Chondrocyte (in vitro differentiated cells): Measurements from ENCODE around the gene ELOVL3. TPM values are rescaled to one million over a fixed set of nuclear protein-coding genes. Genes with fewer than 3 reads are reported as not detected.
A peak's percentile ranks its signal among the peaks of the same experiment; 100 is the strongest.

ENCODE experiments used
- DNase-seq: peaks from one replicate; pipeline ENCODE4 v3.0.0; 2021; ENCODE audit warnings: mixed read lengths, low spot score
- H3K27ac Mint-ChIP-seq: one replicate; pipeline ENCODE4 v1.8.0; 2021; ENCODE audit warnings: mild to moderate bottlenecking, moderate library complexity, mixed read lengths; ENCODE audit not compliant: unreplicated experiment
- H3K27me3 Mint-ChIP-seq: 2 replicates; pipeline ENCODE4 v1.8.0; 2021; ENCODE audit warnings: low read depth, mixed read lengths
- H3K36me3 Mint-ChIP-seq: 2 replicates; pipeline ENCODE4 v1.8.0; 2021; ENCODE audit warnings: low read depth, mixed read lengths
- H3K4me1 Mint-ChIP-seq: 2 replicates; pipeline ENCODE4 v1.8.0; 2021; ENCODE audit warnings: low read depth, mild to moderate bottlenecking, mixed read lengths
- H3K4me3 Mint-ChIP-seq: one replicate; pipeline ENCODE4 v1.8.0; 2021; ENCODE audit warnings: mild to moderate bottlenecking, moderate library complexity, mixed read lengths; ENCODE audit not compliant: unreplicated experiment
- H3K9me3 Mint-ChIP-seq: 2 replicates; pipeline ENCODE4 v1.8.0; 2021; ENCODE audit warnings: low read depth, mixed read lengths
- CTCF ChIP-seq: fragments of 200-600 bp; sonication (generic); IDR thresholded peaks from 2 replicates; pipeline ENCODE4 v1.5.0; 2021; ENCODE audit warnings: antibody characterized with exemption, mild to moderate bottlenecking, moderate library complexity
- total RNA-seq: library from RNA; stranded (reverse); gene quantifications from 3 replicates; pipeline ENCODE4 v1.2.1, GENCODE V29; 2021

The ELOVL3 gene
- total RNA-seq, 1 donor from 2014 or later: not detected

- peaks cover 11% of the 10 kb centered on the region for H3K27me3 Mint-ChIP-seq
- no peak overlapping the region for H3K4me3 Mint-ChIP-seq
- no peak overlapping the region for H3K27ac Mint-ChIP-seq
- no peak for TF ChIP-seq CTCF
- H3K4me1 Mint-ChIP-seq: peaks cover 6% of the 10 kb centered on the region
- H3K36me3 Mint-ChIP-seq: no peaks in the 10 kb centered on the region
- DNase-seq: no peak
- H3K9me3 Mint-ChIP-seq: no peaks in the 10 kb centered on the region
These were observed 6.7 kb upstream of the ELOVL3 start for GRCh38 chr10:102219370-102219769.

DNA sequence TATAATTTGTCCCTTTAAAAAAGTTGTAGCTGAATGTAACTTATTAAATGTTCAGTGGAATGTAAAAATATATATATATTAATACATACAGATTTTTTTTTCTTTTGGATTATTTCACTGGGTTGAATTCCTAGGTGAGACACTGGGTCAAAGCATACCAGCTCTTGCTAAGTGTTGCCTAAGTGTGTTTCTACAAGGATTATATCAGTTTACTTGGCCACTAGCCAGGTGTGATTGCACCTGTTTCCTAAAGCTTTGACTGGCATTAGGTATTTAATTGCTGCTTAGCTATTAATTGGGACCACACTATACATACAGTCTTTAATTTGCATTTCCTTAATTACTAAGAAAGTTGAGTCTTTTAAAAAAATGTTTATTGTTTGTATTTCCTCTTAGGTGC is 5.5 kb upstream of the ELOVL3 start:
- Mint-ChIP-seq H3K4me3 (no peak overlapping the region), H3K27ac (no peak overlapping the region), H3K4me1 (peaks cover 8% of the 10 kb centered on the region), H3K36me3 (no peaks in the 10 kb centered on the region), H3K27me3 (peaks cover 11% of the 10 kb centered on the region), H3K9me3 (no peaks in the 10 kb centered on the region)
- DNase-seq: no peak
- no peak for TF ChIP-seq CTCF

DNA sequence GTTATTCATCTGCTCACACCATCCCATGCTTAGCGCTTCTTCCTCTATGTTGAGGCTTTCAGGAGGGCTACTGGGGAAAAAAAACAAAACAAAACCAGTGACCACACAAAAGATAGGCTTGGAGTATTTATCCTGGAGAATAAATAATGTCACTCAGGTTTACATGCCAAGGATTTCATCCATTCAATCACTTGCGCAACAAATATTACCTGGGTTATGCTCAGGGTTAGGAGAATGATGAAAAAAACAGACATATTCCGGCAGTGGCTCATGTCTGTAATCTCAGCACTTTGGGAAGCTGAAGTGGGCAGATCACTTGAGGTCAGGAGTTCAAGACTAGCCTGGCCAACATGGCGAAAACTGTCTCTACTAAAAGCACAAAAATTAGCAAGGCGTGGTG is 3.3 kb upstream of the ELOVL3 start:
- Mint-ChIP-seq H3K4me1 (peaks cover 11% of the 10 kb centered on the region), H3K4me3 (no peak overlapping the region), H3K27ac (no peak overlapping the region), H3K36me3 (no peaks in the 10 kb centered on the region), H3K27me3 (peaks cover 13% of the 10 kb centered on the region), H3K9me3 (no peaks in the 10 kb centered on the region)
- DNase-seq: no peak
- TF ChIP-seq CTCF: no peak

GRCh38 chr10:102226542-102226870 is 407 bp downstream of the ELOVL3 start:
- Mint-ChIP-seq H3K9me3 (no peaks in the 10 kb centered on the region), H3K36me3 (no peaks in the 10 kb centered on the region), H3K4me1 (peaks cover 17% of the 10 kb centered on the region), H3K4me3 (peak overlapping the region; percentile 66), H3K27me3 (peaks cover 28% of the 10 kb centered on the region), H3K27ac (no peak overlapping the region)
- no peak for DNase-seq
- no peak for TF ChIP-seq CTCF

DNA sequence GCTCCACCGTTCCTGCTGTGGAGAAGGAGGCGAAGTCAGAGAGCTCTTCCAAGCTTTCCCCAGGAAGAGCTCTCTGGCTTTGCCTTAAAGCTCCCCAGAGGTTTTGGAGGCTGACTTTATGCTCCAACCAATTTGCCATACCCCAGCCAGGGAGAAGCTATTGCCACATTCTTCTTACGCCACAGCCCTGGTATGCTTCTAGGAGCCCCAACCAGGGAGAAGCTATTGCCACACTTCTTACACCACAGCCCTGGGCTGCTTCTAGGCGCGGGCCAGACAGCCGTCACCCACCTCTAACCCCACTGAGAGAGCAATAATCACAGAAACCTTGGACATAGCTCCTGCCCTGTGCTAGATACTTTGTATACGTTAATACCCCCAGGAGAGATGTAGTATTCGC is 951 bp downstream of the ELOVL3 start:
- Mint-ChIP-seq H3K36me3 (no peaks in the 10 kb centered on the region), H3K9me3 (no peaks in the 10 kb centered on the region), H3K4me3 (no peak overlapping the region), H3K4me1 (peaks cover 17% of the 10 kb centered on the region), H3K27me3 (peaks cover 28% of the 10 kb centered on the region), H3K27ac (no peak overlapping the region)
- DNase-seq: no peak
- no peak for TF ChIP-seq CTCF
